ENCODE data around the gene STK10.

Gene STK10

DNA sequence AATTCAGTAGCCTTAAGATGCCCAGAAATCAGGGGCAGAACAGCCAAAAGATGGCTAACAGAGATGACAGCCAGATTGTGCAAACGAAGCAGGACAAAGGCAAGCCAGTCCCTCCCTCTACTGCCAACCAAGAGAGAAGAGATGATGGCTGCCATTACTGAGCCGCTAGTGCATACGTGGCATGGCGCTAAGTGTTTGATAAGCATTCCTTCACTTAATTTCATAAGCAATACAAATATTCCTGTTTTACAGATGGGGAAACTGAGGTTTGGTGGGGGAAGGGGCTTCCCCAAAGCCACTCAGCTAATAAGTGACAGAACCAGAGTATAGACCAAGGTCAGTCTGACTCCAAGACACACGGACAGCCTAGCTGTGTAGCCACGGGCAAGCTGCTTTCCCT, 44.1 kb downstream of the STK10 start:
- Histone ChIP-seq H3K4me1 (peaks cover 20% of the 10 kb centered on the region), H3K36me3 (no peaks in the 10 kb centered on the region), H3K27me3 (no peaks in the 10 kb centered on the region), H3K9me3 (no peaks in the 10 kb centered on the region), H3K4me3 (ENCODE audit: low read depth, low read length) (no peak overlapping the region)
- no peak for DNase-seq
- TF ChIP-seq, protein P1, sequence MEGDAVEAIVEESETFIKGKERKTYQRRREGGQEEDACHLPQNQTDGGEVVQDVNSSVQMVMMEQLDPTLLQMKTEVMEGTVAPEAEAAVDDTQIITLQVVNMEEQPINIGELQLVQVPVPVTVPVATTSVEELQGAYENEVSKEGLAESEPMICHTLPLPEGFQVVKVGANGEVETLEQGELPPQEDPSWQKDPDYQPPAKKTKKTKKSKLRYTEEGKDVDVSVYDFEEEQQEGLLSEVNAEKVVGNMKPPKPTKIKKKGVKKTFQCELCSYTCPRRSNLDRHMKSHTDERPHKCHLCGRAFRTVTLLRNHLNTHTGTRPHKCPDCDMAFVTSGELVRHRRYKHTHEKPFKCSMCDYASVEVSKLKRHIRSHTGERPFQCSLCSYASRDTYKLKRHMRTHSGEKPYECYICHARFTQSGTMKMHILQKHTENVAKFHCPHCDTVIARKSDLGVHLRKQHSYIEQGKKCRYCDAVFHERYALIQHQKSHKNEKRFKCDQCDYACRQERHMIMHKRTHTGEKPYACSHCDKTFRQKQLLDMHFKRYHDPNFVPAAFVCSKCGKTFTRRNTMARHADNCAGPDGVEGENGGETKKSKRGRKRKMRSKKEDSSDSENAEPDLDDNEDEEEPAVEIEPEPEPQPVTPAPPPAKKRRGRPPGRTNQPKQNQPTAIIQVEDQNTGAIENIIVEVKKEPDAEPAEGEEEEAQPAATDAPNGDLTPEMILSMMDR (IDR thresholded peaks at IDR 0.05; ENCODE audit: low read depth, low read length): no peak

DNA sequence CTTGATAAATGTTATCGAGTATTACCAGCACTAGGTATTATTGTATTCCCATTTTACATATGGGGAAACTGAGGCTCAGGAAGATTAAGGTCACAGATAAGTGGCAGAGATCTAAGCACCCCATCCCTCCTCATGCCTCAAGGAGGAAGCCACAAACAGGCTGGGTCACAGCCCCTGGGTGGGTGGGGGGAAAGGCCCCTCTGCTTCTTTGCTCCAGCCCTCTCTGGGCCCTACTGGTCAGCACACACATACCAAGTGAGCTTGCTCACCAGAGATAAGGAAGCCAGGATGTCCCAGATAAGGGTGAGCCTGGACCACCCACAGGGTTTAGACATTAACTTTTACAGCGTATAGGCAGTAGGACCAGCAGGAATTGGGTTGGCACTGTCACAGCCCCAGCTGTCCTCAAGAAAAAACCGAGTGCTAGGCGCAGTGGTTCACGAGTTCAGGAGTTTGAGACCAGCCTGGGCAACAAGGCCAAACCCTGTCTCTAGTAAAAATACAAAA, 45.3 kb downstream of the STK10 start:
- TF ChIP-seq, protein P1 (IDR thresholded peaks at IDR 0.05; ENCODE audit: low read depth, low read length): no peak
- Histone ChIP-seq H3K4me1 (peaks cover 20% of the 10 kb centered on the region), H3K4me3 (ENCODE audit: low read depth, low read length) (no peak overlapping the region), H3K36me3 (no peaks in the 10 kb centered on the region), H3K9me3 (no peaks in the 10 kb centered on the region), H3K27me3 (no peaks in the 10 kb centered on the region)
- no peak for DNase-seq

DNA sequence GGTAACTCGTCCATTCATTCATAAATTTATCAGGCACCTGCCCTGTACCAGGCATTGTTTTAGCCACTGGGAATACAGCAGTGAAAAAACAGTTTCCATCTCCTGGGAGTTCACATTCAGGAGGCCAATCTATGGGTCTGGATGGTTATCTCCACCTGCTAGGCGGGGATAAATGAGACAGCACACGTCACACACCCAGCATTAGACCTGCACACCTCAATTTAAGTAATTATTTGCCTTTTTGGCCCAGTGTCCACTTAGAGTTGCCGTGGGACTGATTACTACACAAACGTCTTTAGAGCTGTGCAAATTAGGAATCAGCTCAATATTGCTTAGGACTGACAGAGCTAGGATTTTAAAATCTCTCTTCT, 46.1 kb downstream of the STK10 start:
- H3K27me3 ChIP-seq: no peaks in the 10 kb centered on the region
- DNase-seq: no peak
- H3K4me1 ChIP-seq: peaks cover 20% of the 10 kb centered on the region
- no peak overlapping the region for H3K4me3 ChIP-seq (ENCODE audit: low read depth, low read length)
- TF ChIP-seq, protein P1 (IDR thresholded peaks at IDR 0.05; ENCODE audit: low read depth, low read length): no peak
- no peaks in the 10 kb centered on the region for H3K9me3 ChIP-seq
- H3K36me3 ChIP-seq: no peaks in the 10 kb centered on the region

DNA sequence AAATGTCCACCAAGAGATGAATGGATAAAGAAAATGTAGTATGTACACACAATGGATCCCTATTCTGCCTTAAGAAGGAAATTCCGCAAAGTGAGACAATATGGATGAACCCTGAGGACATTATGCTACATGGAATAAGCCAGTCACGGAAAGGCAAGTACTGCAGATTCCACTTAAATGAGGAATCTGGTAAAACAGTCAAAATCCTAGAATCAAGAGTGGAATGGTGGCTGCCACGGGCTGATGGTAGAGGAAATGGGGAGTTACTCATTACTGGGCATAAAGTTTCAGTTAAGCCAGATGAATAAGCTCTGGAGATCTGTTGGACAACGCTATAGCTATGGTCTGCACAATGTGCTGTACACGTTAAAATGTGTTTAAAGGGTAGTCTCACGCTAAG, 47.2 kb downstream of the STK10 start:
- TF ChIP-seq, protein P1 (IDR thresholded peaks at IDR 0.05; ENCODE audit: low read depth, low read length): no peak
- H3K9me3 ChIP-seq: no peaks in the 10 kb centered on the region
- H3K27me3 ChIP-seq: no peaks in the 10 kb centered on the region
- H3K4me1 ChIP-seq: peaks cover 20% of the 10 kb centered on the region
- H3K36me3 ChIP-seq: no peaks in the 10 kb centered on the region
- H3K4me3 ChIP-seq (ENCODE audit: low read depth, low read length): no peak overlapping the region
- DNase-seq: no peak

DNA sequence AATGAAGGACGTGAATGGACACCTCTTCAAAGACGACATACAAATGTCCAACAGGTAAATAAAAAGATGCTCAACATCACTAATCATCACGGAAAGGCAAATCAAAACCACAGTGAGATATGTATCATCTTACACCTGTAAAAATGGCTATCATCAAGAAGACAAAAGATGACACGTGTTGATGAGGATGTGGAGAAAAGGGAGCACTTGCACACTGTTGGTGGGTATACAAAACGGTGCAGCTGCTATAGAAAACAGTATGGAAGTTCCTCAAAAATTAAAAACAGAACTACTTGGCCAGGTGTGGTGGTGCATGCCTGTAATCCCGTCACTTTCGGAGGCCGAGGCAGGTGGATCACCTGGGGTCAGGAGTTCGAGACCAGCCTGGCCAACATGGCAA, 47.9 kb downstream of the STK10 start:
- TF ChIP-seq, protein P1 (IDR thresholded peaks at IDR 0.05; ENCODE audit: low read depth, low read length): no peak
- Histone ChIP-seq H3K4me1 (peaks cover 20% of the 10 kb centered on the region), H3K9me3 (no peaks in the 10 kb centered on the region), H3K4me3 (ENCODE audit: low read depth, low read length) (no peak overlapping the region), H3K36me3 (no peaks in the 10 kb centered on the region), H3K27me3 (no peaks in the 10 kb centered on the region)
- no peak for DNase-seq

DNA sequence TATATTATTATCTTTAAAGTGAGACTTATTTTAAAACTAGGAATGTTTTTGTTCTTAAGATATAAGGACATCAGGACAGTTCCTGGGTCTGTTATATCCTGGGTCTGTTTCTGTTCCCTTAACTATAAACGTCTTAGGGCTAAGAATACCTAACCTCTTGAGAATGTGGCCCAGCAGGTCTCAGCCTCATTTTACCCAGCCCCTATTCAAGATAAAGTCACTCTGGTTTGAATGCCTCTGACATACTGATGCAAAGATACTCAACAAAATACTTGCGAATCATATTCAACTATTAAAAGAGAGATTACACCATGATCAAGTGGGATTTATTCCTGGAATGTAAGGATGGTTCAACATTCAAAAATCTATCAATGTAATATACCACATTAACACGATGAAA, 51.0 kb downstream of the STK10 start:
- peaks cover 5% of the 10 kb centered on the region for H3K4me1 ChIP-seq
- no peaks in the 10 kb centered on the region for H3K27me3 ChIP-seq
- no peaks in the 10 kb centered on the region for H3K36me3 ChIP-seq
- H3K9me3 ChIP-seq: no peaks in the 10 kb centered on the region
- TF ChIP-seq, protein P1 (IDR thresholded peaks at IDR 0.05; ENCODE audit: low read depth, low read length): no peak
- no peak for DNase-seq
- no peak overlapping the region for H3K4me3 ChIP-seq (ENCODE audit: low read depth, low read length)
